GM12873 (cell line): ENCODE results near the gene BRINP3.

ENCODE experiments used
- TF ChIP-seq, protein P1 (sequence below): IDR thresholded peaks from 2 replicates; pipeline ENCODE4 v1.5.1; 2012; ENCODE audit warnings: low read depth, mild to moderate bottlenecking, moderate library complexity, low read length, control low read depth; ENCODE audit not compliant: insufficient read depth; ENCODE audit errors: missing control alignments

The BRINP3 gene

DNA sequence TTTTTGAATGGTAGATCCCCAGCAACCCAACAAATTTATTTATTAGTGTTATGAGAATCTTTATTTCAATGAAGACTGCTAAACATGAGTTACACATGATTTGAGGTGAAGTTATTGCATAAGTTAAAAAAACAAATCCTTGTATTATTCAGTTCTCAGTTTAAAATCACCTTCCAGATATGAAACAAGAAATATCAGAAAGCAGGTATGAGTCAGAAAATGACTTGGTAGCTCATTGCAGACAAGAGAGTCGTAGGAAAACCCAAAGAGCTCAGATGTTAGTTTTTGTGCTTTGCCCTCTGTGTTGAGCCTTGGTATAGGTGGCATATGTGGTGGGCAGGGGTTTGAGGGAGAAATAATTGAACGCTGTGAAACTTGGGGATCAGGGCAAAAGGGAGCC lies 339.4 kb downstream of the BRINP3 start:
- TF ChIP-seq, protein P1, sequence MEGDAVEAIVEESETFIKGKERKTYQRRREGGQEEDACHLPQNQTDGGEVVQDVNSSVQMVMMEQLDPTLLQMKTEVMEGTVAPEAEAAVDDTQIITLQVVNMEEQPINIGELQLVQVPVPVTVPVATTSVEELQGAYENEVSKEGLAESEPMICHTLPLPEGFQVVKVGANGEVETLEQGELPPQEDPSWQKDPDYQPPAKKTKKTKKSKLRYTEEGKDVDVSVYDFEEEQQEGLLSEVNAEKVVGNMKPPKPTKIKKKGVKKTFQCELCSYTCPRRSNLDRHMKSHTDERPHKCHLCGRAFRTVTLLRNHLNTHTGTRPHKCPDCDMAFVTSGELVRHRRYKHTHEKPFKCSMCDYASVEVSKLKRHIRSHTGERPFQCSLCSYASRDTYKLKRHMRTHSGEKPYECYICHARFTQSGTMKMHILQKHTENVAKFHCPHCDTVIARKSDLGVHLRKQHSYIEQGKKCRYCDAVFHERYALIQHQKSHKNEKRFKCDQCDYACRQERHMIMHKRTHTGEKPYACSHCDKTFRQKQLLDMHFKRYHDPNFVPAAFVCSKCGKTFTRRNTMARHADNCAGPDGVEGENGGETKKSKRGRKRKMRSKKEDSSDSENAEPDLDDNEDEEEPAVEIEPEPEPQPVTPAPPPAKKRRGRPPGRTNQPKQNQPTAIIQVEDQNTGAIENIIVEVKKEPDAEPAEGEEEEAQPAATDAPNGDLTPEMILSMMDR = no peak

DNA sequence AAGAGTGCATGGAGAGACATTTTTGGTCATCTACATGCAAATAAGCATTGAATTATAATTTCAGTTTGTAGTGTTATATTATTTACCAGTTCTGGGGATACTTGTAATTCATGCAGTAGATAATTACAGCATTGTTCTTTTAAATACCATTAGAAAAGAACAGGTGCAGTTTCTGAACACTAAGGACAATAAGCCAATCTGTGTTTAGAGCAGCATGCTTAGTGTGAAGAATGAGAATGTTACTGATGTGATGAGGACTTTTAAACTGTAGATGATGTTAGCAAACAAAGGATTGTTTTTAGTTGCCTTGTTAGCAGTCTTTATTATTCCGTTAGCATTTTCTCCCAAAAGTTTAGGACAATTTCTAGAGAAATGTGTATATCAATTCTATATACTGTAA lies 348.3 kb downstream of the BRINP3 start:
- TF ChIP-seq, protein P1 = no peak

DNA sequence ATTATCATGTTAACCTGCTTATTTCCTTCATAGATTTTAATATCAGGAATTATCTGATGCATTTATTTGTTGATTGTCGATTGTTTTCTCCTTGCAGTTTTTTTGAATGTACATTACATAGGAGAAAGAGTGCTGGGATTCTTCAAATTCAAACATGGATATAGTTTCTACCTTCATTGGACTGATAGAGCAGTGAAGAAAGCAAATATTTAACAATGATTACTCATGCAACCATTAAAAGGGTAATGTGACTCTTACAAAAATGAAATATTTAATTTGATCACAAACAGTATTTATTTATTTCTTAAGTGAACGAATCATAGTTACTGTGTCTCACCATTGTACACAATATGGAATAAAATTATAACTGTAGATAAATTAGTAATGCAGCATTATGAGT lies 350.9 kb downstream of the BRINP3 start:
- TF ChIP-seq, protein P1 = no peak

DNA sequence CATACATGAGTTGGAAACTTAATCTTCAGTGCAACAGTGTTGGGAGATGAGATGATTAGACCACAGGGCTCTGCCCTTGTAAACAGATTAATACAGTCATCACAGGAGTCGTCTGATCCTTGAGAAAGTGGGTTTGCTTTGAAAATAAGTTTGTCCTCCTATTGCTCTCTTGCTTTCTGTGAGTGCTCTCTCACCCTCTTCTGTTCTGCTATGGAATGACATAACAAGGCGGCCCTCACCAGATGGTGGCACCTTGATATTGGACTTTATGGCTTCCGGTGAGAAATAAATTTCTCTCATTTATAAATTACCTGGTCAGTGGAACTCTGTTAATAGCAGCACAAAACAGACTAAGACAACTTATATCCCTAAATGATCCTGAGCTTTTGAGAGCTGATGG lies 353.6 kb downstream of the BRINP3 start:
- TF ChIP-seq, protein P1 = no peak

DNA sequence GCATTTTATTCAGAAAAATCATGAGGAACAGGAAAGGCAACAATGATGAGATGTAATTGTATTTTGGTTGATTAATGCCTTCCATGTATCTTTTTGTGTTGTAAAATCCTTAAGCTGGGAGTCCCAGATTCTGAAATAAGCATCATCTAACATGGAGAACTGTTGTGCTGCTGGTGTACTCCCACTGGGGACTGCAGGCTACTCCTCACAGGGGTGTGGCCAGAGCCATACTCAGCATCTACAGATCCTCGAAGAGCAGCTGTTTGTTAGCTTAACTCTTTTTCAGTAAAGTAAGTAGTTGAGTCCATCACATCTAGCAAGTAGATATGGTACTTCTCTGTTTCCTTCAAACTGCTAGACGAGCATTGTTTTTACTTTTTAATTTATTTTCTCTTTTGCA lies 358.0 kb downstream of the BRINP3 start:
- TF ChIP-seq, protein P1 = no peak

DNA sequence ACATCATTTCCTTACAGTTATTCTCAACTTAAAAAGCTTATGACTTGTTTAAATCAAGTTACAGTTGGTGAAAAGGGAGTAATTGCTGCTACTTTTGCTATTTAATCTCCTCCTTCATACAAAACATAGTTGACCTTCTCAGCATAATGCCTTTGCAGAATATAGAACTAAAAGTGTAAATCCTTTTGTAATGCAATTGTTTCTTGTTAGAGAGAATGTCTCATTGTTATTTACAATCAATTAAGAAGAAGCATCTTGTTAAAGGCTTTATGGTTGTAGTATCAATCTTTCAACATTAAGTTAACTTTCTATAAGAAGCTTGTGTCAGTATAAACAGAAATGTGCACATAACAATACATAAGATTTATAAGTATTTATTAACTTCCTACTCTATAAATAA lies 360.7 kb downstream of the BRINP3 start:
- TF ChIP-seq, protein P1 = no peak

DNA sequence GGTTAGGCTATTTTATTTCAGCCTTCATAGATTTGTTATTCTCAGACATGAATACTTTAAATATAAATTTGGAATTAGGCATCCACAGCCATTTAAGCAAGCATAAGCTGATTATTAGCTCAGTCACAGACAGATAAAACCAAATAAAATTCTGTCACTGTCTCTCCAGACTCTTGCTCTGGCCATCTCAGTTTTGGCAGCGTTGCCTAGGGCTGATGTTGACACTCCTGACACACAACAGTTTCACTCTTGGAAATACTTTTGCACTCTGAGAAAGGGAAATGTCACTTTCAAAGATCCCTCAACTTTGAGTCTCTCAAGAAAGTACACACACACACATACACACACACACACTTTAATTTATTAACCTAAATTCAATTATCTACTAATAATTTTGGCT lies 372.7 kb downstream of the BRINP3 start:
- TF ChIP-seq, protein P1 = no peak

DNA sequence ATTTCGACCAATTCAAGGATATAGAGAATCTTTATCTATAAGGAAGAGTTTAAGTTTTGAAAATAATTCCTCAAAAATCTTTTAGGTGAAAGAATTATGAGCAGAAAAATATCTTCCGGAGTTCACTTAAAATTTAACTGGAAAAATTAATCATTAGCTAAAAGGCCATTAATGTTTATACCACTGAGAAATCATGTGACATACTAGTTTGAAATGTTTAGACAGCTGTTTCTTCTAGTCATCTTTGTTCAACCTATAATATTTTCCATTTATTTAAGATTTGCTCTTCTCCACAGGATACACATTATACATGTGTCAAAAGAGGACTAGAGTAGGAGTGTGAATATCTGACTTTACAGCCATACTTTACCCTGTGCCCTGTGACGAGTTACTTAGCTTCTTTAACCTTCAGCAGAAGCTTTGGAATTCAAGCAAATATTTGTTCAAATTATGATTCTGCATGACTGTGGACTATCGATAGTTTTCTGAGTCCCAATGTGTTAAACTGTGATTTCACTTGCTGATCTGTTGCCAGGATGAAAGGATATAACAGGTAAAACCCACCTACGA lies 374.8 kb downstream of the BRINP3 start:
- TF ChIP-seq, protein P1 = no peak
